Activated T-helper 17 cell treated with anti-CD3 and anti-CD28 coated beads, Interleukin-2, amount 50 U/mL, for 72 hours (primary cell): ENCODE results near the gene DCHS1. TPM values are rescaled to one million over a fixed set of nuclear protein-coding genes. Genes with fewer than 3 reads are reported as not detected.

Source experiments
- total RNA-seq, 2 donors: library from RNA; stranded (reverse); gene quantifications; one replicate each; pipeline ENCODE4 v1.2.3, GENCODE V29; 2022

The DCHS1 gene
- total RNA-seq, 2 donors from 2014 or later = 0.26 to 1.5 TPM

Other genes starting within 250 kb of the DCHS1 start
- 10 to 100 TPM; 46.1 to 62.5 TPM for gene APBB1, start 236.7 kb downstream of the DCHS1 start, total RNA-seq
- gene HPX, start 214.8 kb downstream of the DCHS1 start, total RNA-seq = 1 to 10 TPM in 1 of 2 donors, under 1 TPM in 1; 0.58 to 1.3 TPM
- 10 to 100 TPM in 1 of 2 donors, 1 to 10 TPM in 1; 7.0 to 10.7 TPM for gene TRIM3, start 181.9 kb downstream of the DCHS1 start, total RNA-seq
- 10 to 100 TPM; 44.0 to 48.8 TPM for gene ARFIP2, start 174.5 kb downstream of the DCHS1 start, total RNA-seq
- 10 to 100 TPM; 42.7 to 43.7 TPM for gene TIMM10B, start 174.3 kb downstream of the DCHS1 start, total RNA-seq
- gene DNHD1, start 158.5 kb downstream of the DCHS1 start, total RNA-seq = 10 to 100 TPM; 25.2 to 39.3 TPM
- gene RRP8, start 52.2 kb downstream of the DCHS1 start, total RNA-seq = 10 to 100 TPM; 27.2 to 31.9 TPM
- gene ILK, start 52.0 kb downstream of the DCHS1 start, total RNA-seq = 100 to 1,000 TPM in 1 of 2 donors, 10 to 100 TPM in 1; 85.0 to 113 TPM
- 100 to 1,000 TPM in 1 of 2 donors, 10 to 100 TPM in 1; 82.2 to 106 TPM for gene TAF10, start 43.6 kb downstream of the DCHS1 start, total RNA-seq
- 100 to 1,000 TPM in 1 of 2 donors, 10 to 100 TPM in 1; 75.7 to 172 TPM for gene TPP1, start 36.4 kb downstream of the DCHS1 start, total RNA-seq
- gene MRPL17, start 27.5 kb upstream of the DCHS1 start, total RNA-seq = 10 to 100 TPM; 65.8 to 74.7 TPM
- gene OR2AG2, start 116.2 kb upstream of the DCHS1 start, total RNA-seq = under 1 TPM in 1 of 2 donors, not detected in 1; 0.08 TPM
- not detected for gene OR2AG1, start 127.2 kb upstream of the DCHS1 start, total RNA-seq
- gene OR6A2, start 143.9 kb upstream of the DCHS1 start, total RNA-seq = under 1 TPM in 1 of 2 donors, not detected in 1; 0.13 TPM
- not detected for gene OR10A5, start 189.9 kb upstream of the DCHS1 start, total RNA-seq
- gene OR10A2, start 207.2 kb upstream of the DCHS1 start, total RNA-seq = not detected
- gene OR10A4, start 220.8 kb upstream of the DCHS1 start, total RNA-seq = not detected
- not detected for gene OR2D2, start 236.7 kb upstream of the DCHS1 start, total RNA-seq